GM12878 (cell line): ENCODE results near the gene MCF2L2. TPM values are rescaled to one million over a fixed set of nuclear protein-coding genes. Genes with fewer than 3 reads are reported as not detected.

ENCODE experiments used
- ATAC-seq: fragments of 200-7000 bp; cut with Tn5 transposase; 3 replicates; pipeline ENCODE4 v1.9.1; 2020; ENCODE audit warnings: mild to moderate bottlenecking, moderate library complexity
- BruUV-seq: library from RNA; stranded (reverse); fragments of 400-500 nt; replicated peaks from 2 replicates; lab custom pipeline; 2021; lab: Mats Ljungman, UMichigan
- CTCF ChIA-PET: fragments of 300-600 bp; sonication (Branson Sonifier 250); formaldehyde crosslinking; extraction: SDS; loops from one replicate; lab custom pipeline; 2021; ENCODE audit warnings: inconsistent platforms; lab: Yijun Ruan, JAX
- POLR2A ChIA-PET: fragments of 350-600 bp; formaldehyde crosslinking; extraction: SDS; loops from one replicate; lab custom pipeline; 2021; ENCODE audit warnings: inconsistent platforms; lab: Charles Lee
- RAD21 ChIA-PET: fragments of 300-600 bp; sonication (Branson Sonifier 250); formaldehyde crosslinking; loops from one replicate; lab custom pipeline; 2023; ENCODE audit warnings: antibody characterized with exemption; ENCODE audit not compliant: unreplicated experiment; lab: Charles Lee
- SMC1A ChIA-PET: fragments of 300-600 bp; sonication (Branson Sonifier 250); formaldehyde crosslinking; loops from one replicate; lab custom pipeline; 2023; ENCODE audit not compliant: unreplicated experiment, uncharacterized antibody; lab: Charles Lee
- DNase-seq: peaks from one replicate; pipeline ENCODE4 v3.0.0-alpha.2; 2011; ENCODE audit warnings: low read depth, low spot score
- FAIRE-seq: peaks from 3 replicates; lab custom pipeline; 2011; peaks lifted over from hg19 to GRCh38; lab: Jason Lieb, UNC
- H2AFZ ChIP-seq: 2 replicates; pipeline ENCODE4 v1.6.0; 2011; ENCODE audit warnings: low read depth, low read length, control low read depth; ENCODE audit not compliant: control insufficient read depth
- H3K27ac ChIP-seq: 2 replicates; pipeline ENCODE4 v1.5.1; 2011; ENCODE audit warnings: control low read depth; ENCODE audit not compliant: control insufficient read depth, insufficient read depth
- H3K27me3 ChIP-seq, 2 experiments: replicated peaks in 1 of 2; 2 replicates each; pipeline versions ENCODE4 v1.6.0 to v1.6.1; 2011; ENCODE audit warnings: low read length in 1 of 2; ENCODE audit not compliant: control insufficient read depth in 2 of 2, insufficient read depth in 2 of 2
- H3K36me3 ChIP-seq, 2 experiments: 2 replicates each; pipeline ENCODE4 v1.5.1; 2011; ENCODE audit warnings: low read length in 1 of 2; ENCODE audit not compliant: control insufficient read depth in 2 of 2, insufficient read depth in 2 of 2
- H3K4me1 ChIP-seq: 2 replicates; pipeline ENCODE4 v1.6.1; 2011; ENCODE audit warnings: mild to moderate bottlenecking, low read length, moderate library complexity, mixed read lengths; ENCODE audit not compliant: control insufficient read depth, insufficient read depth
- H3K4me2 ChIP-seq: 2 replicates; pipeline ENCODE4 v1.6.0; 2011; ENCODE audit warnings: control low read depth; ENCODE audit not compliant: control insufficient read depth, insufficient read depth
- H3K4me3 ChIP-seq: fragments of 200-600 bp; sonication (generic); 2 replicates; pipeline ENCODE4 v1.5.1; 2016
- H3K79me2 ChIP-seq: 2 replicates; pipeline ENCODE4 v1.6.0; 2011; ENCODE audit warnings: low read length; ENCODE audit not compliant: control insufficient read depth, insufficient read depth
- H3K9ac ChIP-seq: 2 replicates; pipeline ENCODE4 v1.8.0; 2011; ENCODE audit warnings: low read length, control low read depth, mixed read lengths; ENCODE audit not compliant: control insufficient read depth, insufficient read depth
- H3K9me3 ChIP-seq: replicated peaks from 3 replicates; pipeline ENCODE4 v1.5.1; 2011; ENCODE audit warnings: mild to moderate bottlenecking, low read length; ENCODE audit not compliant: control insufficient read depth, insufficient read depth
- H4K20me1 ChIP-seq: 2 replicates; pipeline ENCODE4 v1.6.0; 2011; ENCODE audit not compliant: control insufficient read depth, insufficient read depth
- ATF7 ChIP-seq: fragments of 450-650 bp; IDR thresholded peaks from 2 replicates; pipeline ENCODE4 v1.6.1; 2016; ENCODE audit warnings: low read depth, mild to moderate bottlenecking
- CBX3 ChIP-seq: fragments of 200-600 bp; sonication (generic); IDR thresholded peaks from 2 replicates; pipeline ENCODE4 v1.6.1; 2016; ENCODE audit warnings: low read depth, borderline replicate concordance
- CREB1 ChIP-seq: IDR thresholded peaks from 2 replicates; pipeline ENCODE4 v1.6.1; 2012; ENCODE audit warnings: low read depth, mild to moderate bottlenecking, inconsistent platforms
- DPF2 ChIP-seq: fragments of 450-650 bp; IDR thresholded peaks from 2 replicates; pipeline ENCODE4 v1.6.1; 2017; ENCODE audit warnings: mild to moderate bottlenecking
- HDAC2 ChIP-seq: fragments of 200-600 bp; sonication (generic); IDR thresholded peaks from 2 replicates; pipeline ENCODE4 v1.6.1; 2017
- IKZF1 ChIP-seq: fragments of 450-650 bp; conservative IDR thresholded peaks from 2 replicates; pipeline ENCODE4 v1.6.1; 2017; ENCODE audit warnings: antibody characterized with exemption, mild to moderate bottlenecking
- MAX ChIP-seq: IDR thresholded peaks from 2 replicates; pipeline ENCODE4 v1.6.1; 2012; ENCODE audit warnings: low read depth, low read length, improper control_type of control experiment
- NR2C2 ChIP-seq: IDR thresholded peaks from 2 replicates; pipeline ENCODE4 v1.6.1; 2011; ENCODE audit warnings: borderline replicate concordance, low read depth; ENCODE audit not compliant: control insufficient read depth, insufficient read length
- PBX3 ChIP-seq: IDR thresholded peaks from 2 replicates; pipeline ENCODE4 v1.6.1; 2011; ENCODE audit warnings: mild to moderate bottlenecking, low read depth, low read length, moderate library complexity; ENCODE audit not compliant: insufficient replicate concordance
- RBBP5 ChIP-seq: fragments of 200-600 bp; sonication (generic); conservative IDR thresholded peaks from 2 replicates; pipeline ENCODE4 v1.6.1; 2016
- RFX5 ChIP-seq: IDR thresholded peaks from 2 replicates; pipeline ENCODE4 v1.6.1; 2011; ENCODE audit warnings: low read depth, low read length, improper control_type of control experiment
- SIN3A ChIP-seq: IDR thresholded peaks from 2 replicates; pipeline ENCODE4 v1.6.1; 2012; ENCODE audit warnings: low read depth, low read length, improper control_type of control experiment
- SUZ12 ChIP-seq: fragments of 200-600 bp; sonication (generic); IDR thresholded peaks from one replicate; pipeline ENCODE4 v1.6.1; 2018; ENCODE audit warnings: antibody characterized with exemption, mild to moderate bottlenecking; ENCODE audit not compliant: unreplicated experiment
- YBX1 ChIP-seq: fragments of 450-650 bp; IDR thresholded peaks from 2 replicates; pipeline ENCODE4 v1.6.1; 2016; ENCODE audit warnings: antibody characterized with exemption
- ZBED1 ChIP-seq: IDR thresholded peaks from 2 replicates; pipeline ENCODE4 v1.6.1; 2016; ENCODE audit warnings: borderline replicate concordance
- ZZZ3 ChIP-seq: IDR thresholded peaks from 2 replicates; pipeline ENCODE4 v1.6.1; 2011; ENCODE audit warnings: low read depth; ENCODE audit not compliant: control insufficient read depth, insufficient read length
- WGBS: methylation state at CpG from one replicate; pipeline ENCODE4 v1.1.6; 2016; ENCODE audit warnings: low lambda C conversion rate; ENCODE audit not compliant: insufficient replicate concordance, insufficient coverage; ENCODE audit errors: missing lambda C conversion rate; 5-methylcytosine and 5-hydroxymethylcytosine counted together
- in situ Hi-C: fragments of 300-500 bp; cut with MboI; formaldehyde crosslinking; loops from 9 replicates; pipeline ENCODE4 v1.14.3; 2018; ENCODE audit warnings: mixed read lengths
- intact Hi-C: fragments of 100-400 bp; cut with micrococcal nuclease; formaldehyde crosslinking; loops from one replicate; pipeline ENCODE4 v1.14.2; 2022; ENCODE audit not compliant: unreplicated experiment
- polyA plus RNA-seq, 11 experiments: library from polyadenylated mRNA; depleted of rRNA in 4 of 11; unstranded in 6 of 11; stranded (reverse) in 5 of 11; fragments of >200 nt; fragmentation: Nextera tagmentation in 4 of 11; fragmentation: Illumina TruSeq in 1 of 11; extraction: Ambion mirVana in 4 of 11; extraction: Trizol in 1 of 11; gene quantifications; 1 replicate in 1 of 11; 2 replicates in 10 of 11; pipeline versions ENCODE4 v1.2.1 to v1.2.3, GENCODE V29; 2011 to 2016; ENCODE audit warnings: inconsistent platforms in 2 of 11, missing spikeins in 2 of 11, low read depth in 1 of 11
- total RNA-seq, 4 experiments: library from RNA; depleted of rRNA in 3 of 4; stranded (reverse); fragments of >200 nt in 3 of 4; fragmentation: Illumina TruSeq in 1 of 4; extraction: Trizol in 1 of 4; gene quantifications; 2 replicates each; pipeline versions ENCODE4 v1.2.1 to v1.2.3, GENCODE V29; 2013 to 2021
- TF ChIP-seq, protein P1 (sequence below): fragments of 450-650 bp; IDR thresholded peaks from 2 replicates; pipeline ENCODE4 v1.6.1; 2016; ENCODE audit warnings: mild to moderate bottlenecking

MCF2L2 gene
- total and polyA plus RNA-seq, 10 of the 15 experiments (the other 5 are each of a cell fraction or from before 2014, with no cell fraction given): 0.37 to 2.8 (median 1.4) TPM

DNA sequence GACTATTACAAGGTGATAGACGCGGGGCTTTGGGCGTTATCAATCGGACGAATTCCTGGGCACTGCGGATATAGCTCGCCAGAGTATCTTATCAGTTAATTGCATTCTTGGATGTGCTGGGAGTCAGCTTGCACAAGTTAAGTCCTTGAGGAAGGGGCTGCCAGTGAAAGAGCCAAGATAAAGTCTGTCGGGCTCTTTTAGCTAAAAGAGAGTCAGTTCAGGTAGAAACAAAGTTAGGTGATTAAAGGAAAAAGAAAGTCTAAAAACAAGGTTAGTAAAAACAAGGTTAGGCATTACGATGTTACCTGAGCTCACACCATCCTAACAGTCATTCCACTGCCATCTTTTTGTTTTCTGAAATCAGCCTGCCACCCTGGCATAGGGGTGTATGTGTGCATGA is 6.1 kb upstream of the MCF2L2 start:
- H3K9me3 ChIP-seq: no peaks in the 10 kb centered on the region; the same call in 2 of the 3 replicates
- no peaks in the 10 kb centered on the region for H3K79me2 ChIP-seq
- no peaks in the 10 kb centered on the region for H4K20me1 ChIP-seq
- DNase-seq (no peak), FAIRE-seq (no peak), ATAC-seq (no peak)
- H3K4me1 ChIP-seq: peaks cover 29% of the 10 kb centered on the region
- H3K27me3 ChIP-seq: no peaks in the 10 kb centered on the region
- H3K27ac ChIP-seq: no peak overlapping the region
- SMC1A ChIA-PET: no interaction called here
- H3K4me2 ChIP-seq: no peak overlapping the region
- in situ Hi-C loops (no loop called here), intact Hi-C loops (no loop called here)
- H3K4me3 ChIP-seq: no peak overlapping the region
- no peak overlapping the region for H2AFZ ChIP-seq
- RAD21 ChIA-PET: no interaction called here
- TF ChIP-seq RFX5 (no peak), DPF2 (no peak), CBX3 (no peak), HDAC2 (no peak)
- CTCF ChIA-PET: no interaction called here
- POLR2A ChIA-PET: no interaction called here
- no peak overlapping the region for H3K9ac ChIP-seq
- WGBS: 74% methylated on average over 9 of the region's 9 CpGs
- BruUV-seq: no TSS peak
- H3K36me3 ChIP-seq: no peaks in the 10 kb centered on the region

- Histone ChIP-seq H2AFZ (no peak overlapping the region), H3K9me3 (no peaks in the 10 kb centered on the region), H3K79me2 (no peaks in the 10 kb centered on the region), H4K20me1 (no peaks in the 10 kb centered on the region), H3K36me3 (no peaks in the 10 kb centered on the region), H3K27ac (no peak overlapping the region), H3K9ac (no peak overlapping the region), H3K4me3 (no peak overlapping the region), H3K4me1 (peaks cover 6% of the 10 kb centered on the region), H3K4me2 (no peak overlapping the region), H3K27me3 (peaks cover 0 to 11% of the 10 kb centered on the region in 2 experiments; a peak in 3 of 4 replicates)
- FAIRE-seq: no peak
- RAD21 ChIA-PET: no interaction called here
- in situ Hi-C loops: no loop called here
- intact Hi-C loops: no loop called here
- SMC1A ChIA-PET: interaction anchor here (0.7 to 1.9 kb wide), 5 partner anchors 9 to 40 kb away, joined by 3 to 9 read pairs (median 3); no protein-coding TSS in a partner anchor
- 50% methylated on average over 5 of the region's 5 CpGs for WGBS
- POLR2A ChIA-PET: no interaction called here
- CTCF ChIA-PET: interaction anchor here (0.7 to 1.4 kb wide), 4 partner anchors 14 to 454 kb away, joined by 3 to 4 read pairs (median 3); partner anchors contain the start of gene PARL
- no TSS peak for BruUV-seq
- ATAC-seq: peak; percentile 52
- DNase-seq: no peak
- no peak for TF ChIP-seq PBX3
- TF ChIP-seq, protein P1, sequence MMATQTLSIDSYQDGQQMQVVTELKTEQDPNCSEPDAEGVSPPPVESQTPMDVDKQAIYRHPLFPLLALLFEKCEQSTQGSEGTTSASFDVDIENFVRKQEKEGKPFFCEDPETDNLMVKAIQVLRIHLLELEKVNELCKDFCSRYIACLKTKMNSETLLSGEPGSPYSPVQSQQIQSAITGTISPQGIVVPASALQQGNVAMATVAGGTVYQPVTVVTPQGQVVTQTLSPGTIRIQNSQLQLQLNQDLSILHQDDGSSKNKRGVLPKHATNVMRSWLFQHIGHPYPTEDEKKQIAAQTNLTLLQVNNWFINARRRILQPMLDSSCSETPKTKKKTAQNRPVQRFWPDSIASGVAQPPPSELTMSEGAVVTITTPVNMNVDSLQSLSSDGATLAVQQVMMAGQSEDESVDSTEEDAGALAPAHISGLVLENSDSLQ: 0 out of 2 replicates have a peak, but pooled peaks have one; percentile 33
- TF ChIP-seq MAX: no peak
- no peak for TF ChIP-seq SUZ12
- TF ChIP-seq ZZZ3: no peak
- TF ChIP-seq CREB1: no peak
- TF ChIP-seq DPF2: 0 out of 2 replicates have a peak, but pooled peaks have one; percentile 22
- no peak for TF ChIP-seq YBX1
- TF ChIP-seq ATF7: 0 out of 2 replicates have a peak, but pooled peaks have one; percentile 13
- TF ChIP-seq ZBED1: no peak
- no peak for TF ChIP-seq SIN3A
- no peak for TF ChIP-seq RBBP5
- TF ChIP-seq NR2C2: no peak
- TF ChIP-seq IKZF1: peak; percentile 31; the same call in 1 of the 2 replicates
Observed at GRCh38 chr3:183430325-183430957, 2.0 kb upstream of the MCF2L2 start.
